Activated B cell treated with CpG ODN at 0.5 μM for 24 hours (primary cell): ENCODE data around the gene GIPC2. TPM values are rescaled to one million over a fixed set of nuclear protein-coding genes. Genes with fewer than 3 reads are reported as not detected.

ENCODE experiments used
- ATAC-seq: fragments of 200-7000 bp; cut with Tn5 transposase; one replicate; pipeline ENCODE4 v1.10.0; 2021; ENCODE audit warnings: low read depth, mild to moderate bottlenecking, moderate library complexity
- CTCF ChIA-PET: fragments of 350-600 bp; sonication (Branson Sonifier 250); formaldehyde crosslinking; loops from one replicate; lab custom pipeline; 2021; ENCODE audit warnings: antibody characterized with exemption; lab: Charles Lee
- POLR2A ChIA-PET: fragments of 350-600 bp; sonication (Branson Sonifier 250); formaldehyde crosslinking; loops from one replicate; lab custom pipeline; 2021; ENCODE audit warnings: antibody characterized with exemption; lab: Charles Lee
- DNase-seq: peaks from one replicate; pipeline ENCODE4 v3.0.0; 2022
- H3K27ac Mint-ChIP-seq: one replicate; pipeline ENCODE4 v1.8.0; 2020; ENCODE audit warnings: mixed read lengths
- H3K27me3 Mint-ChIP-seq: one replicate; pipeline ENCODE4 v1.8.0; 2021; ENCODE audit warnings: mixed read lengths
- H3K36me3 Mint-ChIP-seq: one replicate; pipeline ENCODE4 v1.8.0; 2021; ENCODE audit warnings: low read depth, mixed read lengths
- H3K4me1 Mint-ChIP-seq: one replicate; pipeline ENCODE4 v1.8.0; 2021; ENCODE audit warnings: mixed read lengths
- H3K4me3 Mint-ChIP-seq: one replicate; pipeline ENCODE4 v1.8.0; 2020; ENCODE audit warnings: mild to moderate bottlenecking, mixed read lengths
- H3K9me3 Mint-ChIP-seq: one replicate; pipeline ENCODE4 v1.8.0; 2020; ENCODE audit warnings: mixed read lengths
- intact Hi-C: fragments of 100-400 bp; cut with micrococcal nuclease; formaldehyde crosslinking; loops from one replicate; pipeline ENCODE4 v1.15.1; 2024
- total RNA-seq: library from RNA; stranded (reverse); gene quantifications from 2 replicates; pipeline ENCODE4 v1.2.3, GENCODE V29; 2022
- TF ChIP-seq, protein P1 (sequence below): fragments of 200-600 bp; IDR thresholded peaks from one replicate; pipeline ENCODE4 v1.8.0; 2022; ENCODE audit warnings: antibody characterized with exemption, mild to moderate bottlenecking

GIPC2 gene
- total RNA-seq, 1 donor from 2014 or later = not detected

DNA sequence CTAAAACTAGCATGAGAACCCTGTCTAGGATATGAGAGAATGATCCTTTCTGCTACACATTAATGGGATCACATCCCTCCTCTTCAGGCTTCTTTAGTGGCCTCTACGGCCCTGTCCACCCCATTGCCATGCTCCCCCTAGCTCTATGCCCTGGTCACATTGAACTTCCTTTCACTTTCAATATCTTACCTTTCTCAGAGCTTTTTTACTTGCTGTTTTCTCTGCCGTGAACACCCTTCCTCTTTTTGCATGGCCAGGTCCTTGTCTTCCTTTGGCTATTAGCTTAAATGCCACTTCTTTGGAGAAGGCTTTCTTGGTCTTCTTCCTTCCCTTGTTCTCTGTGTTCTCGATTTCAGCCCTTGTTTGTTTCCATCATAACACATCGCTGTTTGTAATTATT, 97.4 kb downstream of the GIPC2 start:
- TF ChIP-seq, protein P1, sequence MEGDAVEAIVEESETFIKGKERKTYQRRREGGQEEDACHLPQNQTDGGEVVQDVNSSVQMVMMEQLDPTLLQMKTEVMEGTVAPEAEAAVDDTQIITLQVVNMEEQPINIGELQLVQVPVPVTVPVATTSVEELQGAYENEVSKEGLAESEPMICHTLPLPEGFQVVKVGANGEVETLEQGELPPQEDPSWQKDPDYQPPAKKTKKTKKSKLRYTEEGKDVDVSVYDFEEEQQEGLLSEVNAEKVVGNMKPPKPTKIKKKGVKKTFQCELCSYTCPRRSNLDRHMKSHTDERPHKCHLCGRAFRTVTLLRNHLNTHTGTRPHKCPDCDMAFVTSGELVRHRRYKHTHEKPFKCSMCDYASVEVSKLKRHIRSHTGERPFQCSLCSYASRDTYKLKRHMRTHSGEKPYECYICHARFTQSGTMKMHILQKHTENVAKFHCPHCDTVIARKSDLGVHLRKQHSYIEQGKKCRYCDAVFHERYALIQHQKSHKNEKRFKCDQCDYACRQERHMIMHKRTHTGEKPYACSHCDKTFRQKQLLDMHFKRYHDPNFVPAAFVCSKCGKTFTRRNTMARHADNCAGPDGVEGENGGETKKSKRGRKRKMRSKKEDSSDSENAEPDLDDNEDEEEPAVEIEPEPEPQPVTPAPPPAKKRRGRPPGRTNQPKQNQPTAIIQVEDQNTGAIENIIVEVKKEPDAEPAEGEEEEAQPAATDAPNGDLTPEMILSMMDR = no peak
- intact Hi-C loops = no loop called here
- Mint-ChIP-seq H3K27ac (peak overlapping the region; percentile 76), H3K27me3 (peaks cover 2% of the 10 kb centered on the region), H3K36me3 (no peaks in the 10 kb centered on the region), H3K4me3 (peak overlapping the region; percentile 48), H3K4me1 (peaks cover 28% of the 10 kb centered on the region), H3K9me3 (no peaks in the 10 kb centered on the region)
- ATAC-seq = peak; percentile 82
- POLR2A ChIA-PET = interaction anchor here (1.9 kb wide), 1 partner anchor 139 kb away, joined by 11 read pairs; the partner anchor contains the start of gene DNAJB4
- no peak for DNase-seq
- CTCF ChIA-PET = interaction anchor here (1.3 to 8.2 kb wide), 3 partner anchors 11 to 533 kb away, joined by 4 to 54 read pairs (median 8); no protein-coding TSS in a partner anchor

DNA sequence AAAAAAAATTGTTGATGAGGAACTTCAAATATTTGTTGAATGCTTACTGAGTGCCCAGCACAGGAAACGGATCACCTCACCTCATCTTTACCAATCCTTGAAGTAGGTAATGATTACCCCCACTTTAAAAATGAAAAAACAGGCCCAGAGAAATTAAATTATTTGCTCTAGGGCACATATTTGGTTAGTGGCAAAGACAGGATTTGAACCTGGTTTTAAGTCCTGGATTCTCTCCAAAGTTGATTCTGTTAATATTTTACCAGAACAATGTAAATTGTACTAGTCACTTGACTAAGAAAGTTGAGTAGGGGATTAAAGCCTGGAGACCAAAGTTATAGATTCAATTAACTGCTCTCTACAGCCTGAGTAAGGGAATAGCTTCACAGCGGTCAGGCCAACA, 97.9 kb downstream of the GIPC2 start:
- POLR2A ChIA-PET = interaction anchor here (0.7 to 1.9 kb wide), 2 partner anchors 139 to 1857 kb away, joined by 5 to 11 read pairs; partner anchors contain the start of gene DNAJB4
- CTCF ChIA-PET = interaction anchor here (1.3 to 8.2 kb wide), 3 partner anchors 12 to 532 kb away, joined by 4 to 54 read pairs (median 8); no protein-coding TSS in a partner anchor
- ATAC-seq = no peak
- H3K9me3 Mint-ChIP-seq = no peaks in the 10 kb centered on the region
- H3K4me3 Mint-ChIP-seq = peak overlapping the region; percentile 48
- peaks cover 28% of the 10 kb centered on the region for H3K4me1 Mint-ChIP-seq
- peak overlapping the region; percentile 76 for H3K27ac Mint-ChIP-seq
- no peak for DNase-seq
- H3K27me3 Mint-ChIP-seq = peaks cover 5% of the 10 kb centered on the region
- no peaks in the 10 kb centered on the region for H3K36me3 Mint-ChIP-seq
- intact Hi-C loops = no loop called here
- TF ChIP-seq, protein P1 = no peak

DNA sequence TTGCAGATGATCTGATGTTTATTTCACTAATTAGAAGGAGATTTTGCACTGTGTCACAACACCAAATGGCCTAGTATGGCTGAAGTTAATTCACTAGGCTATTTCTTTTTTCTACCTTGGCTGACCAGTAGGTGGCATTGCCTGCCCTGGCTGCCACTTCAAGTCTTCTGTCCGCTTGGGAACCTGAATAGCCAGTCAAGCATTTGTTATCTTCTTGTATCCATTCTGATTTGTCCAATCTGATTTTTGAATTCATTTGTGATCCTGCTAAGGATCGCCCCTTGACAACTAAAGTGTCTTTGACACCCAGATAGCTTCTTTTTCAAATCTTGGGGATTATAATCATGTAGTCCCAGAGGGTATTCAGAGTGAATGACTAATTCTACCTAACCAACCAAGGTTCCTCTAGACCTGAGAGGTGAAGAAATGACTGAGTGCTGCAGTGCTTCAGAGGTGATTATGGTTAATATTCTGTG, 99.4 kb downstream of the GIPC2 start:
- Mint-ChIP-seq H3K27me3 (peaks cover 9% of the 10 kb centered on the region), H3K9me3 (no peaks in the 10 kb centered on the region), H3K27ac (no peak overlapping the region), H3K4me1 (peaks cover 28% of the 10 kb centered on the region), H3K36me3 (no peaks in the 10 kb centered on the region), H3K4me3 (no peak overlapping the region)
- intact Hi-C loops = loop anchor here (1.0 to 5.0 kb wide), 2 partner anchors 472 to 531 kb away; no protein-coding TSS in a partner anchor
- ChIA-PET POLR2A (no interaction called here), CTCF (interaction anchor here (1.3 to 8.2 kb wide), 3 partner anchors 13 to 528 kb away, joined by 3 to 54 read pairs (median 3); no protein-coding TSS in a partner anchor)
- DNase-seq (no peak), ATAC-seq (peak; percentile 67)
- TF ChIP-seq, protein P1 = peak; percentile 86

DNA sequence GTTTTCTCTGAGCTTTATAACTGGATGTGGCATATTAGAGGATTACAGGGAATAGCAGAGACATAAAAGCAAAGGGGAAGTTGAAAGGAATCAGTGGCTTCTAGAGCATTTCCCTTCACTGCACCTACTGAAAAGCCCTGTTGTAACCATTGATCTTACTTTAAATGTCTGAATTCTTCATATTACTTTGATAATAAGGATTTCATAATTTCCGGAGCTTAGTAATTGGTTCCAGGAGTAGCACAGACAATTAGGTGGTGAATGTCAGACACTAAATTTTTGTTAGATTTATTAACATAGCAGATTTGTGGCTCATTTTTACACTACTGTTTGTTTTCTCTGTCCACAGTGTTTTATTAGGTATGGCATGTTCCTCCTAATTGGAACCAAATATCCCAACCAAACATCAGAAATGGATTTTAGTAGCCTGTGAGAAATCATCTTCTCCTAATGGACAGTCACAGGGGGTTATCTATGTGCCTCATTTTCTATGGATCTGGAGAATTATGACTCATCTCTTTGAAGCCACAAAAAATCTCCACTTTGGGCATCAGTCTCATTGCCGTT, 100.5 kb downstream of the GIPC2 start:
- POLR2A ChIA-PET = no interaction called here
- no peaks in the 10 kb centered on the region for H3K9me3 Mint-ChIP-seq
- peaks cover 27% of the 10 kb centered on the region for H3K4me1 Mint-ChIP-seq
- H3K27ac Mint-ChIP-seq = no peak overlapping the region
- H3K36me3 Mint-ChIP-seq = no peaks in the 10 kb centered on the region
- TF ChIP-seq, protein P1 = no peak
- DNase-seq (no peak), ATAC-seq (no peak)
- no peak overlapping the region for H3K4me3 Mint-ChIP-seq
- CTCF ChIA-PET = interaction anchor here (1.3 to 8.2 kb wide), 2 partner anchors 10 to 15 kb away, joined by 4 to 54 read pairs; no protein-coding TSS in a partner anchor
- H3K27me3 Mint-ChIP-seq = peaks cover 9% of the 10 kb centered on the region
- intact Hi-C loops = loop anchor here (5.0 kb wide), 1 partner anchor 471 kb away; no protein-coding TSS in a partner anchor

DNA sequence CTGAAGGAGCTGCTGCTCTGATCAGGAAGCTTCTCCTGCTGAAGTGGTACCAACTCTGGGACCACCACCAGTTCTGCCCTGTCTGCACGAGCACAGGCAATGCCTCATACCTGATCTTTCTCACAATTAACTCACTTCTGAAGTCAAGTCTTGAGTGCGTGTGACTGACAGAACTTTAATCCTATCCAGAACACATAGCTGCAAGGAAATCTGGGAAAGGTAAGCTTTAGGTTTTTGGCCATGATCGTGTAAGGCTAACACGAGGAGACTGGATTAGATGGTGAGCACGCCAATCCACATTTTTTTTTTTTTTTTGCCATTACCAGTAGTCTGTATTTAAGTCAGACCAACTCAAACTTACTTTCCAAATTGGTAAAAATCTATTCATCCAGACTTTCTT, 101.3 kb downstream of the GIPC2 start:
- intact Hi-C loops = loop anchor here (5.0 kb wide), 1 partner anchor 470 kb away; no protein-coding TSS in a partner anchor
- POLR2A ChIA-PET = no interaction called here
- H3K4me3 Mint-ChIP-seq = no peak overlapping the region

More for the DNA sequence above, 101.3 kb downstream of the GIPC2 start:
- peaks cover 19% of the 10 kb centered on the region for H3K4me1 Mint-ChIP-seq
- H3K27ac Mint-ChIP-seq = no peak overlapping the region
- ATAC-seq (no peak), DNase-seq (no peak)
- TF ChIP-seq, protein P1 = no peak
- CTCF ChIA-PET = interaction anchor here (0.6 to 8.2 kb wide), 3 partner anchors 9 to 247 kb away, joined by 3 to 54 read pairs (median 4); no protein-coding TSS in a partner anchor
- peaks cover 9% of the 10 kb centered on the region for H3K27me3 Mint-ChIP-seq
- no peaks in the 10 kb centered on the region for H3K36me3 Mint-ChIP-seq
- H3K9me3 Mint-ChIP-seq = no peaks in the 10 kb centered on the region
